Glutamatergic neuron (in vitro differentiated cells): ENCODE data around the gene ABHD8. TPM values are rescaled to one million over a fixed set of nuclear protein-coding genes. Genes with fewer than 3 reads are reported as not detected.
A peak's percentile ranks its signal among the peaks of the same experiment; 100 is the strongest.

Source experiments
- DNase-seq: peaks from one replicate; pipeline ENCODE4 v3.0.0; 2022
- H3K27ac Mint-ChIP-seq: one replicate; pipeline ENCODE4 v1.8.0; 2020; ENCODE audit warnings: mild to moderate bottlenecking, mixed read lengths, inconsistent platforms; ENCODE audit not compliant: unreplicated experiment
- H3K27me3 Mint-ChIP-seq: one replicate; pipeline ENCODE4 v1.8.0; 2020; ENCODE audit warnings: mild to moderate bottlenecking, moderate library complexity, mixed read lengths, inconsistent platforms; ENCODE audit not compliant: unreplicated experiment
- H3K36me3 Mint-ChIP-seq: one replicate; pipeline ENCODE4 v1.8.0; 2020; ENCODE audit warnings: mild to moderate bottlenecking, mixed read lengths, inconsistent platforms; ENCODE audit not compliant: unreplicated experiment
- H3K4me1 Mint-ChIP-seq: one replicate; pipeline ENCODE4 v1.8.0; 2020; ENCODE audit warnings: mild to moderate bottlenecking, low read depth, mixed read lengths, inconsistent platforms; ENCODE audit not compliant: unreplicated experiment
- H3K4me3 Mint-ChIP-seq: one replicate; pipeline ENCODE4 v1.8.0; 2020; ENCODE audit warnings: mild to moderate bottlenecking, mixed read lengths, inconsistent platforms; ENCODE audit not compliant: unreplicated experiment
- H3K9me3 Mint-ChIP-seq: one replicate; pipeline ENCODE4 v1.8.0; 2020; ENCODE audit warnings: mild to moderate bottlenecking, moderate library complexity, mixed read lengths, inconsistent platforms; ENCODE audit not compliant: unreplicated experiment
- CTCF ChIP-seq: fragments of 200-600 bp; sonication (generic); IDR thresholded peaks from one replicate; pipeline ENCODE4 v1.5.0; 2021; ENCODE audit not compliant: partially characterized antibody, unreplicated experiment
- total RNA-seq: library from RNA; stranded (reverse); fragmentation: NEBNext Ultra II Directional; extraction: Animal tissue kit (Norgen Biotek cat#: 25700); gene quantifications from one replicate; pipeline ENCODE4 v1.2.1, GENCODE V29; 2021; ENCODE audit not compliant: unreplicated experiment

The ABHD8 gene
- total RNA-seq, 1 donor from 2014 or later, result 14.1 TPM

GRCh38 chr19:17337675-17338432 is 34.6 kb upstream of the ABHD8 start:
- DNase-seq, result no peak
- peaks cover 12% of the 10 kb centered on the region for H3K27me3 Mint-ChIP-seq
- no peak for TF ChIP-seq CTCF
- peak overlapping the region; percentile 99 for H3K4me3 Mint-ChIP-seq
- peaks cover 13% of the 10 kb centered on the region for H3K9me3 Mint-ChIP-seq
- peaks cover 5% of the 10 kb centered on the region for H3K4me1 Mint-ChIP-seq
- peaks cover under 1% of the 10 kb centered on the region for H3K36me3 Mint-ChIP-seq
- H3K27ac Mint-ChIP-seq, result no peak overlapping the region

GRCh38 chr19:17336872-17337674 is 33.8 kb upstream of the ABHD8 start, which contains the start of gene GTPBP3:
GTPBP3 (plus strand) TSS chr19:17337553; CDS start chr19:17337612, 59 bp downstream.
- DNase-seq, result peak; percentile 94
- Mint-ChIP-seq H3K4me1 (peaks cover 5% of the 10 kb centered on the region), H3K27me3 (peaks cover 14% of the 10 kb centered on the region), H3K27ac (peak within 1 kb of the TSS; percentile 98), H3K4me3 (peak within 1 kb of the TSS; percentile 99), H3K9me3 (peaks cover 13% of the 10 kb centered on the region), H3K36me3 (peaks cover 5% of the 10 kb centered on the region)
- no peak for TF ChIP-seq CTCF

GRCh38 chr19:17335575-17335974 is 32.4 kb upstream of the ABHD8 start:
- peaks cover 11% of the 10 kb centered on the region for H3K9me3 Mint-ChIP-seq
- H3K27me3 Mint-ChIP-seq, result peaks cover 14% of the 10 kb centered on the region
- peaks cover 5% of the 10 kb centered on the region for H3K36me3 Mint-ChIP-seq
- peak overlapping the region; percentile 89 for H3K4me3 Mint-ChIP-seq
- TF ChIP-seq CTCF, result no peak
- DNase-seq, result no peak
- H3K4me1 Mint-ChIP-seq, result peaks cover 7% of the 10 kb centered on the region
- H3K27ac Mint-ChIP-seq, result no peak overlapping the region

GRCh38 chr19:17334414-17335409 is 31.5 kb upstream of the ABHD8 start, which contains the start of gene ANO8:
ANO8 (minus strand) TSS chr19:17334855; CDS start chr19:17334670, 185 bp downstream.
- DNase-seq, result peak; percentile 99
- Mint-ChIP-seq H3K27me3 (peaks cover 16% of the 10 kb centered on the region), H3K27ac (peak within 1 kb of the TSS; percentile 89), H3K36me3 (peaks cover 5% of the 10 kb centered on the region), H3K4me1 (peaks cover 8% of the 10 kb centered on the region), H3K4me3 (peak within 1 kb of the TSS; percentile 92), H3K9me3 (peaks cover 11% of the 10 kb centered on the region)
- TF ChIP-seq CTCF, result no peak
